Measurements from ENCODE around the gene TMEM217. TPM values are rescaled to one million over a fixed set of nuclear protein-coding genes. Genes with fewer than 3 reads are reported as not detected.

TMEM217 gene
- total RNA-seq, 1 donor: 3.3 TPM

DNA sequence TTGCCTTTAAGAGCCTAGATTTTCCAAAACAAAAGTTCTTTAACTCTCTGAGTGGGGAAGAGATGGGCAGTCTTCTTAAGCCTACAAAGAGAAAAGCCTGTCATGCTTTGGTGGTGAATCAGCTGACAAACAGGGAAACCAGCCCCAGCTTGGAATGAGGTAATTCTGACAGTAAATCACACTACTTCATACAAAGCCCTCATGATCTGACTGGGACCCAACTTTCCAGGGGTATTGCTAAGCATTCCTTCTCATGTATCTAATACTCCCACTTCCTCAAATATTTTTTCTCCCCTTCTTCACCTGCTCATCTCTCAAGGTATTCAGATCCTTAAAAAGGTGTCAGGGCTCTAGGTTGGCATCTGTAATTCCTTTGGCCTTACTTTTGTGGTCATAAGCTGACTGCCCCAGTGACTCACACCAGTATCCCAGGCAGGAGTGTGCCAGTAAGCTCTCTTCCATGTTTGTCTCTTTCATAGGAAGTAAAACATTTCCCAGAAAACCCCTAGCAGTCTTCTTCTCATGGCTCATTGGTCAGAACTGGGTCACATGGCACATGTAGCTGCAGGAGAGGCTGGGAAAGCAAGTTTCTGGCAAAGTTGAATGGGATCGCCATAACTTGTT is 15.4 kb downstream of the TMEM217 start:
- peak; percentile 67 for DNase-seq (ENCODE audit: insufficient read length, low spot score, missing footprints)
- TF ChIP-seq, protein P1, sequence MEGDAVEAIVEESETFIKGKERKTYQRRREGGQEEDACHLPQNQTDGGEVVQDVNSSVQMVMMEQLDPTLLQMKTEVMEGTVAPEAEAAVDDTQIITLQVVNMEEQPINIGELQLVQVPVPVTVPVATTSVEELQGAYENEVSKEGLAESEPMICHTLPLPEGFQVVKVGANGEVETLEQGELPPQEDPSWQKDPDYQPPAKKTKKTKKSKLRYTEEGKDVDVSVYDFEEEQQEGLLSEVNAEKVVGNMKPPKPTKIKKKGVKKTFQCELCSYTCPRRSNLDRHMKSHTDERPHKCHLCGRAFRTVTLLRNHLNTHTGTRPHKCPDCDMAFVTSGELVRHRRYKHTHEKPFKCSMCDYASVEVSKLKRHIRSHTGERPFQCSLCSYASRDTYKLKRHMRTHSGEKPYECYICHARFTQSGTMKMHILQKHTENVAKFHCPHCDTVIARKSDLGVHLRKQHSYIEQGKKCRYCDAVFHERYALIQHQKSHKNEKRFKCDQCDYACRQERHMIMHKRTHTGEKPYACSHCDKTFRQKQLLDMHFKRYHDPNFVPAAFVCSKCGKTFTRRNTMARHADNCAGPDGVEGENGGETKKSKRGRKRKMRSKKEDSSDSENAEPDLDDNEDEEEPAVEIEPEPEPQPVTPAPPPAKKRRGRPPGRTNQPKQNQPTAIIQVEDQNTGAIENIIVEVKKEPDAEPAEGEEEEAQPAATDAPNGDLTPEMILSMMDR (IDR thresholded peaks at IDR 0.05; ENCODE audit: extremely low read depth, low read depth, low read length): no peak
- H3K36me3 ChIP-seq (ENCODE audit: insufficient read depth, low read length): no peaks in the 10 kb centered on the region
- no peaks in the 10 kb centered on the region for H4K20me1 ChIP-seq (ENCODE audit: insufficient read depth, low read length)
- H3K9me3 ChIP-seq (ENCODE audit: low read depth, low read length): no peaks in the 10 kb centered on the region
- H3K79me2 ChIP-seq (ENCODE audit: insufficient read depth, low read length): no peaks in the 10 kb centered on the region
- peak overlapping the region; percentile 98 for H3K27ac ChIP-seq (ENCODE audit: low read depth, low read length)
- H3K4me3 ChIP-seq (ENCODE audit: insufficient read depth, low read length): no peak overlapping the region
- H2AFZ ChIP-seq (ENCODE audit: low read length): peak overlapping the region; percentile 20
- H3K4me1 ChIP-seq (ENCODE audit: insufficient read depth, low read length): peaks cover 82% of the 10 kb centered on the region
- peak overlapping the region; percentile 59 for H3K4me2 ChIP-seq (ENCODE audit: insufficient read depth, low read length)
- H3K27me3 ChIP-seq (ENCODE audit: insufficient read depth, low read length): no peaks in the 10 kb centered on the region

DNA sequence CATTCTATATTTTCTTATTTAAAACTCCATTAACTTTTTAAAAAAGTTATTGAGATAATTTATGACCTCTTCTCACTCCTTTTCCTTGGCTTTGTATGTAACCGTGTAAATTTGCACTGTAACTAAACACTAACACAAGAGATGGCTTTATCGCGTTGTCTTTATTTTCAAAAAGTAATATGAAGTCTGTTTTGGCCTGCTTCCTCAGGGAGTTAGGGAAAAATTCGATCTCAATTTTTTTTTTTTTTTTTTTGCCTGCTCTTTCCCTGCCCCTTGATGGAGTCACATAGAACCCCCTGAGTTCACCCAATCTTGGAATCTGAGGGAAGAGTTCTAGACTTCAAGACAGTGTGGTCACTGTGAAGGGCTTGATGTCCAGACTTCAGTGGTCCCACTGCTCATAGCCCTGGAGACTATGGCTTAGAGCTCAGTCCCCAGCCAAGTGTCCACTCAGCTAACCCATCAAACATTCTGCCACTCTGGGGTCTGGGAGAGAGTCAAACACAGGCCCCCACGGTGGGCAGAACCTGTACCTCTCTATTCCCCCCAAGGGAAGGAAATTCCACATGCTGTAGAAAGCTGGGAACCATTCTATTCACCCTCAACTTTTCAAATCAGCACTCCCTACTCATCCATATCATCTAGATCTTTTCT is 16.0 kb downstream of the TMEM217 start:
- H3K4me1 ChIP-seq (ENCODE audit: insufficient read depth, low read length): peaks cover 82% of the 10 kb centered on the region
- no peaks in the 10 kb centered on the region for H3K27me3 ChIP-seq (ENCODE audit: insufficient read depth, low read length)
- no peaks in the 10 kb centered on the region for H3K79me2 ChIP-seq (ENCODE audit: insufficient read depth, low read length)
- H3K36me3 ChIP-seq (ENCODE audit: insufficient read depth, low read length): no peaks in the 10 kb centered on the region
- peak overlapping the region; percentile 98 for H3K27ac ChIP-seq (ENCODE audit: low read depth, low read length)
- no peaks in the 10 kb centered on the region for H3K9me3 ChIP-seq (ENCODE audit: low read depth, low read length)
- peak overlapping the region; percentile 17 for H3K4me3 ChIP-seq (ENCODE audit: insufficient read depth, low read length)
- peak overlapping the region; percentile 59 for H3K4me2 ChIP-seq (ENCODE audit: insufficient read depth, low read length)
- TF ChIP-seq, protein P1 (IDR thresholded peaks at IDR 0.05; ENCODE audit: extremely low read depth, low read depth, low read length): no peak
- H2AFZ ChIP-seq (ENCODE audit: low read length): no peak overlapping the region
- no peak for DNase-seq (ENCODE audit: insufficient read length, low spot score, missing footprints)
- no peaks in the 10 kb centered on the region for H4K20me1 ChIP-seq (ENCODE audit: insufficient read depth, low read length)

DNA sequence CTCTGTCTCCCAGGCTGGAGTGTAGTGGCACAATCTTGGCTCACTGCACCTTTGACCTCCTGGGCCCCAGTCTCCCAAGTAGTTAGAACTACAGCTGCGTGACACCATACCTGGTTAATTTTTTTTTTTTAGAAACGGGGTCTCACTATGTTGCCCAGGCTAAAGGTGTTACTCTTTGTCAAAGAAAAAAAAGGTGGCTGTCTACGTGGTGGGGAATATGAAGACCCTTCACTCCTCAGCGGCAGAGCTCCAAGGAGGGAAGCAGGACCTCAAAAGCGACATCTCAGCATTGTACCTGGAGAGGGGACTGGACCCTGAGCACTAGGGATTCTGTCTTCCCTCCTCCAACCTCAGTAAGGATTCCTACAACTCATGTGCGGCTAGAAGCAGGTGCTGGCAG is 16.8 kb downstream of the TMEM217 start:
- H2AFZ ChIP-seq (ENCODE audit: low read length): no peak overlapping the region
- H3K9me3 ChIP-seq (ENCODE audit: low read depth, low read length): no peaks in the 10 kb centered on the region
- peaks cover 78% of the 10 kb centered on the region for H3K4me1 ChIP-seq (ENCODE audit: insufficient read depth, low read length)
- H3K79me2 ChIP-seq (ENCODE audit: insufficient read depth, low read length): no peaks in the 10 kb centered on the region
- TF ChIP-seq, protein P1 (IDR thresholded peaks at IDR 0.05; ENCODE audit: extremely low read depth, low read depth, low read length): no peak
- H3K4me2 ChIP-seq (ENCODE audit: insufficient read depth, low read length): no peak overlapping the region
- DNase-seq (ENCODE audit: insufficient read length, low spot score, missing footprints): no peak
- H3K36me3 ChIP-seq (ENCODE audit: insufficient read depth, low read length): no peaks in the 10 kb centered on the region
- H3K27me3 ChIP-seq (ENCODE audit: insufficient read depth, low read length): no peaks in the 10 kb centered on the region
- H3K27ac ChIP-seq (ENCODE audit: low read depth, low read length): peak overlapping the region; percentile 98
- H4K20me1 ChIP-seq (ENCODE audit: insufficient read depth, low read length): no peaks in the 10 kb centered on the region
- H3K4me3 ChIP-seq (ENCODE audit: insufficient read depth, low read length): no peak overlapping the region

DNA sequence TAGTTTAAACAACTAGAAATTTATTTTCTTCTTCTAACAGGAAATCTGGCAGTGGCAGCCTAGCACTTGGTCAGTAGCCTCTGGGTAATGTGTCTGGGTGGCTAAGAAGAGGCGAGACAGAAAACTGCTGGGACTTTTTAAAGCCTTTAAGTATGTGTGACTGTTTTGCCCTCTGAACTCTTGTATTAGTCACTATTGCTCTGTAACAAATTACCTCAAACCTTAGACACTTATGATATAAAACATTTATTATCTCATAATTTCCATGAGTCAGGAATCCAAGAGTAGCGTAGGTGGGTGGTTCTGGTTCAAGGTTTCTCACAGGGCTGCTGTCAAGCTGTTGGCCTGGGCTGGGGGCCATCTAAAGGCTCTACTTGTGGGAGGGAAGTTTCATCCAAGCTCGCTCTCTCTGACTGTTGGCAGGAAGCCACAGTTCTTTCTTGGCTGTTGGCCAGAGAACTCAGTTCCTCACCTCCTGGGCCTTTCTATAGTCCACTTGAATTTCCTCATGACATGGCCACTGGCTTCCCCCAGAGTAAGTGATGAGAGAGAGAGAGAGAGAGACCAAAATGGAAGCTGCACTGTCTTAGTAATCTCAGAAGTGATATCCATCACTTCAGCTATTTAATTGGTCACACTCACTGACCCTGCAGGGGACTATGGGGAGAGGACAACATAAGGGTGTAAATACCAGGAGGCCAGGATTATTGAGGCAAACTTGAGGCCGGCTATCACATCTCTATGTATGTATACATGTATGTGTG is 17.8 kb downstream of the TMEM217 start:
- peak overlapping the region; percentile 28 for H3K4me2 ChIP-seq (ENCODE audit: insufficient read depth, low read length)
- H3K4me1 ChIP-seq (ENCODE audit: insufficient read depth, low read length): peaks cover 68% of the 10 kb centered on the region
- no peaks in the 10 kb centered on the region for H3K9me3 ChIP-seq (ENCODE audit: low read depth, low read length)
- peak overlapping the region; percentile 20 for H2AFZ ChIP-seq (ENCODE audit: low read length)
- H3K36me3 ChIP-seq (ENCODE audit: insufficient read depth, low read length): no peaks in the 10 kb centered on the region
- no peak overlapping the region for H3K4me3 ChIP-seq (ENCODE audit: insufficient read depth, low read length)
- TF ChIP-seq, protein P1 (IDR thresholded peaks at IDR 0.05; ENCODE audit: extremely low read depth, low read depth, low read length): no peak
- no peaks in the 10 kb centered on the region for H3K27me3 ChIP-seq (ENCODE audit: insufficient read depth, low read length)
- H3K27ac ChIP-seq (ENCODE audit: low read depth, low read length): peak overlapping the region; percentile 98
- H3K79me2 ChIP-seq (ENCODE audit: insufficient read depth, low read length): no peaks in the 10 kb centered on the region
- DNase-seq (ENCODE audit: insufficient read length, low spot score, missing footprints): peak; percentile 65
- H4K20me1 ChIP-seq (ENCODE audit: insufficient read depth, low read length): no peaks in the 10 kb centered on the region
